K562 (cell line): Measurements from ENCODE around the gene SLC35D3. TPM values are rescaled to one million over a fixed set of nuclear protein-coding genes. Genes with fewer than 3 reads are reported as not detected.

Experiments used
- CHD2 ChIP-seq: IDR thresholded peaks from 2 replicates; pipeline ENCODE4 v1.6.1; 2011; ENCODE audit warnings: low read depth, low read length
- FOXK2 ChIP-seq, 2 experiments: fragments of 450-650 bp; IDR thresholded peaks in 1 of 2; conservative IDR thresholded peaks in 1 of 2; 2 replicates each; pipeline ENCODE4 v1.6.1; 2016; ENCODE audit warnings: low read depth in 2 of 2, mild to moderate bottlenecking in 1 of 2
- HMGN3 ChIP-seq: IDR thresholded peaks from 2 replicates; pipeline ENCODE4 v1.6.1; 2011; ENCODE audit warnings: borderline replicate concordance, low read depth, mild to moderate bottlenecking, mixed read lengths, low read length; ENCODE audit not compliant: insufficient read length; ENCODE audit errors: extremely low read depth
- MAFK ChIP-seq: IDR thresholded peaks from 2 replicates; pipeline ENCODE4 v1.6.1; 2011; ENCODE audit warnings: low read length, improper control_type of control experiment
- MEF2D ChIP-seq: conservative IDR thresholded peaks from 2 replicates; pipeline ENCODE4 v1.6.1; 2016; ENCODE audit warnings: low read depth, missing genetic modification characterization, missing compliant biosample characterization
- MYC ChIP-seq, 2 experiments: fragments of 250-450 bp in 1 of 2; sonication (Bioruptor Pico) in 1 of 2; IDR thresholded peaks; 2 replicates each; pipeline versions ENCODE4 v1.5.1 to v1.6.1; 2012 to 2021; ENCODE audit warnings: low read depth in 2 of 2, borderline replicate concordance in 1 of 2, improper control_type of control experiment in 1 of 2, low read length in 1 of 2, mild to moderate bottlenecking in 1 of 2, moderate library complexity in 1 of 2
- OTX1 ChIP-seq: fragments of 450-650 bp; formaldehyde crosslinking; IDR thresholded peaks from 2 replicates; pipeline ENCODE4 v1.4.0; 2022; ENCODE audit warnings: mild to moderate bottlenecking
- PHB2 ChIP-seq: fragments of 450-650 bp; IDR thresholded peaks from 2 replicates; pipeline ENCODE4 v1.6.1; 2017; ENCODE audit warnings: low read depth
- RBM14 ChIP-seq: fragments of 200-400 bp; formaldehyde crosslinking; IDR thresholded peaks from 2 replicates; pipeline ENCODE4 v1.6.1; 2018; ENCODE audit warnings: low read depth, mild to moderate bottlenecking, low read length, moderate library complexity, borderline replicate concordance; ENCODE audit not compliant: insufficient read depth
- SMAD2 ChIP-seq: fragments of 150-350 bp; IDR thresholded peaks from 2 replicates; pipeline ENCODE4 v1.6.1; 2014; ENCODE audit warnings: low read depth, mild to moderate bottlenecking, low read length
- SNIP1 ChIP-seq: fragments of 450-650 bp; IDR thresholded peaks from 2 replicates; pipeline ENCODE4 v1.7.1; 2017; ENCODE audit warnings: low read depth, mild to moderate bottlenecking
- ZNF551 ChIP-seq: fragments of 250-450 bp; sonication (Bioruptor Pico); IDR thresholded peaks from 2 replicates; pipeline ENCODE4 v1.5.0; 2021; ENCODE audit warnings: mild to moderate bottlenecking, moderate library complexity
- ZNF583 ChIP-seq: fragments of 250-450 bp; sonication (Bioruptor Pico); IDR thresholded peaks from 2 replicates; pipeline ENCODE4 v1.4.0; 2020
- polyA plus RNA-seq, 8 experiments: library from polyadenylated mRNA; depleted of rRNA in 4 of 8; stranded (reverse) in 5 of 8; unstranded in 3 of 8; fragments of >200 nt; fragmentation: Nextera tagmentation in 2 of 8; fragmentation: Illumina TruSeq in 1 of 8; extraction: Ambion mirVana in 2 of 8; extraction: Trizol in 1 of 8; gene quantifications; 2 replicates each; pipeline versions ENCODE4 v1.2.1 to v1.2.3, GENCODE V29; 2011 to 2014; ENCODE audit warnings: inconsistent platforms in 1 of 8, missing spikeins in 1 of 8
- total RNA-seq, 7 experiments: library from RNA; depleted of rRNA in 6 of 7; stranded (reverse); fragments of >200 nt in 6 of 7; fragmentation: Illumina TruSeq in 2 of 7; extraction: Trizol in 2 of 7; gene quantifications; 2 replicates each; pipeline versions ENCODE4 v1.2.1 to v1.2.3, GENCODE V29; 2011 to 2021; ENCODE audit warnings: low replicate concordance in 1 of 7
- TF ChIP-seq, protein P1 (sequence below): IDR thresholded peaks from 3 replicates; pipeline ENCODE4 v1.6.1; 2011; ENCODE audit warnings: borderline replicate concordance, mild to moderate bottlenecking, moderate library complexity; ENCODE audit not compliant: insufficient read length; ENCODE audit errors: extremely low read depth
- TF ChIP-seq, protein P2 (sequence below): fragments of 250-450 bp; sonication (Bioruptor Pico); IDR thresholded peaks from 2 replicates; pipeline ENCODE4 v1.5.0; 2021

Gene SLC35D3
- total and polyA plus RNA-seq, 9 of the 15 experiments (the other 6 are each of a cell fraction or from before 2014, with no cell fraction given) = not detected

DNA sequence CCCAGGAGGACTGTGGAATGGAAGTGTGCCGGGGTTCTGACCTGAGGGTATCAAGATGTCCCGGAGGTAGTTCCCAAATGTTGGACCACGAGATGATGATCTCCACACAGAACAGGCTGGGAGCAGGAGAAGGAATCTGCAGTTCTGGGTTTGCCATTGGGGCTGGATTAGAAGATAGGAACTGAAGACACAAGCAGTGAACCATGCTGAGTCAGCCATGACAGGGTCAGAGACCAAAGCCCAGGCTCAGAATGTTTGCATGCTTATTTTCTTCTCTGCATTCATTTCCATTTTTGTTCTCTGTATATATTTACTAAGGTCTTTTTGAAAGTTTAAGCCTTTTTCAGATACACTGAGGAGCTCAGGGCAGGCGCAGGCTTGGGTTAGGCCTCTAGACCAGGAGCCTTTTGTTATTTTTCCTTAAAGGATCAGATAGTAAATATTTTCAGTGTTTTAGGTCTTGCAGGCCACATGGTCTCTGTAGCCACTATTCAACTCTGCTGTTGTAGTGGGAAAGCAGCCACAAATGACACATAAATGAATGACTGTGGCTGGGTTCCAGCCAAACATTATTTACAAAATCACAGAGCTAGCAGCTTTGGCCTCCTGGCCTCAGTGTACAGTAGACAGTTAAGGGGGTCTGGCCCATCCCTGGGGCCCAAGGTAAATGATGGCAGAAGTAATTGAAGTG, 28.5 kb downstream of the SLC35D3 start (continued):
- TF ChIP-seq RBM14 (no peak), PHB2 (no peak), SMAD2 (no peak), ZNF551 (CRISPR knock-in tag) (no peak), CHD2 (no peak), OTX1 (no peak), MEF2D (tag) (no peak), HMGN3 (no peak), MYC (IDR thresholded peaks at IDR 0.05; ENCODE audit: low read depth, low read length) (no peak), MYC (CRISPR knock-in tag; IDR thresholded peaks at IDR 0.05; ENCODE audit: borderline replicate concordance, low read depth) (no peak), FOXK2 (conservative IDR thresholded peaks at IDR 0.05 in 1 of 2, IDR thresholded peaks at IDR 0.05 in 1 of 2; ENCODE audit: low read depth in 2 of 2) (no peak), ZNF583 (peak; percentile 25; the same call in 1 of the 2 replicates), MAFK (peak; percentile 42; the same call in 1 of the 2 replicates), SNIP1 (no peak)
- TF ChIP-seq, protein P1, sequence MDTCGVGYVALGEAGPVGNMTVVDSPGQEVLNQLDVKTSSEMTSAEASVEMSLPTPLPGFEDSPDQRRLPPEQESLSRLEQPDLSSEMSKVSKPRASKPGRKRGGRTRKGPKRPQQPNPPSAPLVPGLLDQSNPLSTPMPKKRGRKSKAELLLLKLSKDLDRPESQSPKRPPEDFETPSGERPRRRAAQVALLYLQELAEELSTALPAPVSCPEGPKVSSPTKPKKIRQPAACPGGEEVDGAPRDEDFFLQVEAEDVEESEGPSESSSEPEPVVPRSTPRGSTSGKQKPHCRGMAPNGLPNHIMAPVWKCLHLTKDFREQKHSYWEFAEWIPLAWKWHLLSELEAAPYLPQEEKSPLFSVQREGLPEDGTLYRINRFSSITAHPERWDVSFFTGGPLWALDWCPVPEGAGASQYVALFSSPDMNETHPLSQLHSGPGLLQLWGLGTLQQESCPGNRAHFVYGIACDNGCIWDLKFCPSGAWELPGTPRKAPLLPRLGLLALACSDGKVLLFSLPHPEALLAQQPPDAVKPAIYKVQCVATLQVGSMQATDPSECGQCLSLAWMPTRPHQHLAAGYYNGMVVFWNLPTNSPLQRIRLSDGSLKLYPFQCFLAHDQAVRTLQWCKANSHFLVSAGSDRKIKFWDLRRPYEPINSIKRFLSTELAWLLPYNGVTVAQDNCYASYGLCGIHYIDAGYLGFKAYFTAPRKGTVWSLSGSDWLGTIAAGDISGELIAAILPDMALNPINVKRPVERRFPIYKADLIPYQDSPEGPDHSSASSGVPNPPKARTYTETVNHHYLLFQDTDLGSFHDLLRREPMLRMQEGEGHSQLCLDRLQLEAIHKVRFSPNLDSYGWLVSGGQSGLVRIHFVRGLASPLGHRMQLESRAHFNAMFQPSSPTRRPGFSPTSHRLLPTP = no peak
- TF ChIP-seq, protein P2, sequence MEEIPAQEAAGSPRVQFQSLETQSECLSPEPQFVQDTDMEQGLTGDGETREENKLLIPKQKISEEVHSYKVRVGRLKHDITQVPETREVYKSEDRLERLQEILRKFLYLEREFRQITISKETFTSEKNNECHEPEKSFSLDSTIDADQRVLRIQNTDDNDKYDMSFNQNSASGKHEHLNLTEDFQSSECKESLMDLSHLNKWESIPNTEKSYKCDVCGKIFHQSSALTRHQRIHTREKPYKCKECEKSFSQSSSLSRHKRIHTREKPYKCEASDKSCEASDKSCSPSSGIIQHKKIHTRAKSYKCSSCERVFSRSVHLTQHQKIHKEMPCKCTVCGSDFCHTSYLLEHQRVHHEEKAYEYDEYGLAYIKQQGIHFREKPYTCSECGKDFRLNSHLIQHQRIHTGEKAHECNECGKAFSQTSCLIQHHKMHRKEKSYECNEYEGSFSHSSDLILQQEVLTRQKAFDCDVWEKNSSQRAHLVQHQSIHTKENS = no peak
